NCI-H146 (cell line): ENCODE results near the gene TBKBP1.
A peak's percentile ranks its signal among the peaks of the same experiment; 100 is the strongest.
"Not testable (repeated sequence)": the region's sequence is repeated elsewhere in the genome, so short reads cannot be mapped to it uniquely, and the experiment has no call there.

ENCODE experiments used
- DNase-seq: peaks from one replicate; lab custom pipeline; 2025; lab: John Stamatoyannopoulos, UW

The TBKBP1 gene

GRCh38 chr17:47731396-47731795 lies 37.4 kb downstream of the TBKBP1 start:
- DNase-seq: no peak

GRCh38 chr17:47732399-47733046 lies 38.6 kb downstream of the TBKBP1 start:
- DNase-seq: peak; percentile 15

GRCh38 chr17:47733047-47733673 lies 39.2 kb downstream of the TBKBP1 start, which contains the start of gene TBX21:
TBX21 (plus strand) TSS chr17:47733236; CDS start chr17:47733455, 219 bp downstream.
- DNase-seq: peak; percentile 82

- DNase-seq: no peak
Measured at GRCh38 chr17:47733674-47734410, 39.9 kb downstream of the TBKBP1 start.

- no peak for DNase-seq
Measured at GRCh38 chr17:47735139-47735464, 41.1 kb downstream of the TBKBP1 start.

GRCh38 chr17:47735536-47736011 lies 41.6 kb downstream of the TBKBP1 start:
- no peak for DNase-seq

- DNase-seq: no peak
Measured at GRCh38 chr17:47736501-47737495, 42.8 kb downstream of the TBKBP1 start.

GRCh38 chr17:47738178-47738577 lies 44.2 kb downstream of the TBKBP1 start:
- DNase-seq: no peak

- no peak for DNase-seq
Measured at GRCh38 chr17:47739150-47739549, 45.2 kb downstream of the TBKBP1 start.

- DNase-seq: not testable (repeated sequence)
Measured at GRCh38 chr17:47739945-47740344, 46.0 kb downstream of the TBKBP1 start.

GRCh38 chr17:47741109-47741792 lies 47.3 kb downstream of the TBKBP1 start:
- DNase-seq: no peak

- no peak for DNase-seq
Measured at GRCh38 chr17:47741793-47742145, 47.8 kb downstream of the TBKBP1 start.

GRCh38 chr17:47742319-47743181 lies 48.6 kb downstream of the TBKBP1 start:
- DNase-seq: peak; percentile 50

GRCh38 chr17:47744168-47745036 lies 50.4 kb downstream of the TBKBP1 start:
- no peak for DNase-seq

- DNase-seq: no peak
Measured at GRCh38 chr17:47745037-47745380, 51.0 kb downstream of the TBKBP1 start.

GRCh38 chr17:47751471-47751870 lies 57.5 kb downstream of the TBKBP1 start:
- DNase-seq: no peak

GRCh38 chr17:47757386-47757785 lies 63.4 kb downstream of the TBKBP1 start:
- no peak for DNase-seq

- no peak for DNase-seq
Measured at GRCh38 chr17:47760409-47761140, 66.6 kb downstream of the TBKBP1 start.
